D721Med (cell line): Measurements from ENCODE around the gene GAA.
"Not testable (repeated sequence)": the region's sequence is repeated elsewhere in the genome, so short reads cannot be mapped to it uniquely, and the experiment has no call there.

Source experiments
- DNase-seq: peaks from one replicate; pipeline ENCODE4 v3.0.0; 2011; ENCODE audit warnings: low spot score; ENCODE audit not compliant: insufficient read length
- FAIRE-seq: peaks from 2 replicates; lab custom pipeline; 2011; peaks lifted over from hg19 to GRCh38; lab: Jason Lieb, UNC
- TF ChIP-seq, protein P1 (sequence below): IDR thresholded peaks from 2 replicates; pipeline ENCODE4 v1.5.1; 2012; ENCODE audit warnings: mild to moderate bottlenecking, control low read depth; ENCODE audit not compliant: insufficient read depth; ENCODE audit errors: missing control alignments

The GAA gene

DNA sequence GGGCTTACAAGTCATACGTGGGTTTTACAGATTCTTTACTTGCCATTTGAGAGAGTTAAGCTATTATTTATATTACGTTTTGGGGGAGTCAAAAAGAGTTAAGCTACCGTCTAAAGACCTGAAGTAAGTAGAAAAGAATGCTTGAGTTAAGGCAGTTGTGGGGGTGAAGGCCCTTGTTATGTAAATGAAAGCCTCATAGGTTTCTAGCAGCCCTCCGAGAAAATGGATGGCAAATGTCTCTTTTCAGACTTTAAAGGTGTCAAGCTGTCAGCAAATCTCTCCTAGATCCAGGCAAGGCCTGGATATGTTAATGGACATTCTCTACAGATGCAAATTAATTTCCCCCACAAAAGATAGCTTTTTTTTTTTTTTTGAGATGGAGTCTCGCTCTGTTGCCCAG, 52.8 kb downstream of the GAA start:
- no peak for FAIRE-seq
- DNase-seq, result no peak
- TF ChIP-seq, protein P1, sequence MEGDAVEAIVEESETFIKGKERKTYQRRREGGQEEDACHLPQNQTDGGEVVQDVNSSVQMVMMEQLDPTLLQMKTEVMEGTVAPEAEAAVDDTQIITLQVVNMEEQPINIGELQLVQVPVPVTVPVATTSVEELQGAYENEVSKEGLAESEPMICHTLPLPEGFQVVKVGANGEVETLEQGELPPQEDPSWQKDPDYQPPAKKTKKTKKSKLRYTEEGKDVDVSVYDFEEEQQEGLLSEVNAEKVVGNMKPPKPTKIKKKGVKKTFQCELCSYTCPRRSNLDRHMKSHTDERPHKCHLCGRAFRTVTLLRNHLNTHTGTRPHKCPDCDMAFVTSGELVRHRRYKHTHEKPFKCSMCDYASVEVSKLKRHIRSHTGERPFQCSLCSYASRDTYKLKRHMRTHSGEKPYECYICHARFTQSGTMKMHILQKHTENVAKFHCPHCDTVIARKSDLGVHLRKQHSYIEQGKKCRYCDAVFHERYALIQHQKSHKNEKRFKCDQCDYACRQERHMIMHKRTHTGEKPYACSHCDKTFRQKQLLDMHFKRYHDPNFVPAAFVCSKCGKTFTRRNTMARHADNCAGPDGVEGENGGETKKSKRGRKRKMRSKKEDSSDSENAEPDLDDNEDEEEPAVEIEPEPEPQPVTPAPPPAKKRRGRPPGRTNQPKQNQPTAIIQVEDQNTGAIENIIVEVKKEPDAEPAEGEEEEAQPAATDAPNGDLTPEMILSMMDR, result no peak

- not testable (repeated sequence) for DNase-seq, FAIRE-seq
Measured at GRCh38 chr17:80155600-80155999, 54.2 kb downstream of the GAA start.

DNA sequence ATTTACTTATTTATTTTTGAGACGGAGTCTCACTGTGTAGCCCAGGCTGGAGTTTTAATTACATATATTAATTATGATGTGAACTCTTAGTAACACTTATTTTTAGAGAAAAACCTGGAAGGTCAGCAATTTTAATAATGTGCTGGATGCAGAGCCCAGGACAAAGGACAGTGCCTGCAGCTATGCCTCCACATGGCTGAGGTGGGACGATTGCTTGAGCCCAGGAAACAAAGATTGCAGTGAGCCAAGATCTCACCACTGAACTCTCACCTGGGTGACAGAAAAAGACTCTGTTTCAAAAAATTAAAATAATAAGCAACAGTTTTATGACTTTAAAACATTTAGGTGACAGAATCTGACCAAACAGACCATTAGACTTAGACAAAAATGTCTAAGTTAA, 57.5 kb downstream of the GAA start:
- FAIRE-seq, result no peak
- TF ChIP-seq, protein P1, result no peak
- no peak for DNase-seq

DNA sequence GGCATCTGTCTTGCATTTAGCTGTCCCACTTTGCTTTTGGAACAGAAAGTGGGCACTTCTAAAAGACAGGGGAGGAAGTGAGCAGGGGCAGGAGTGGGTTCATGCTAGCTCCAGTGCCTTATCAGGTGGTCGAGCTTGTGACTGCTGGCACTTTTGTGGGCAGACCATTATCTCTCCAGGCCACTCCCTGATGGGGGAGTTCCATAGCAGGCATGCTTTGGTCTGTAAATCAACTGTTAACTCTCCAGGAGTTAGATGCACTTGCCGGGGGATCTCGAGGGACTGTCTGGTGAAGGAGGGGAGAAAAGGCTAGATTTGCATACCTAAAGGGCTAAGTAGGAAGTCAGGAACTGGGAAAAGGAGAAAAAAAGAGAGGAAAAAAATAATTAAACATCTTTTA, 59.2 kb downstream of the GAA start:
- FAIRE-seq, result no peak
- DNase-seq, result no peak
- TF ChIP-seq, protein P1, result no peak

DNA sequence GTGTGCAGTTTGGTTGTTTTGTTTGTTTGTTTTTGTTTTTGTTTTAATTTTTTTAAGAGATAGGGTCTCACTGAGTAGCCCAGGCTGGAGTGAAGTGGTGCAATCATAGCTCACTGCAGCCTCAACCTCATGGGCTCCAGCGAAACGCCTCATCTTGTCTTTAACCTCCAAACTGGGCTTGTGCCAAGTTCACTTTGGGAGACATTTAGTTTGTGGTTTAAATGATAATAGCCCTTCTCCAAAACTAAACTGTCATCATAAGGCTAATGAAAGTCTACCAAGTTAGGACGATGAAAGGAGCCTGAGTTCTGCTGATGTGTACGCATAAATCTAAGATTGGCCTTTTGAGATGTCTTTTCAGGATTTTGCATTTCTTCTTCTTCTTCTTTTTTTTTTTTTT, 62.0 kb downstream of the GAA start:
- no peak for FAIRE-seq
- TF ChIP-seq, protein P1, result no peak
- DNase-seq, result no peak

DNA sequence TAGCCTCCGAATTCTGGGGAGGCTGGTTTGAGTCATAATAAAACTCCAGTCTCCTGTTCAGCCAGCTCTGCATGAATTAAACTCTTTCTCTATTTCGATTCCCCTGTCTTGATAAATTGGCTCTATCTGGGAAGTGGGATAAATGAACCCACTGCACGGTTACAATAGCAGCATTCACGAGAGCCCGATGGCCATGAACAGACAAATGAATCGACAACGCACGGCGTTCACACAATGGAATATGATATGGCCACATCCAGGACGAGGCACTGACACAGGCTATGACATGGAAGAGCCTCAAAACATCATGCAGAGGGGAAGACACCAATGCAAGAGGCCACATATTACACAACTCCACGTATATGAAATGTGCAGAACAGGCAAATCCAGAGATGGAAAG, 62.8 kb downstream of the GAA start:
- no peak for FAIRE-seq
- TF ChIP-seq, protein P1, result no peak
- DNase-seq, result no peak

GRCh38 chr17:80166446-80166845, 65.1 kb downstream of the GAA start:
- no peak for DNase-seq
- TF ChIP-seq, protein P1, result no peak
- FAIRE-seq, result no peak

DNA sequence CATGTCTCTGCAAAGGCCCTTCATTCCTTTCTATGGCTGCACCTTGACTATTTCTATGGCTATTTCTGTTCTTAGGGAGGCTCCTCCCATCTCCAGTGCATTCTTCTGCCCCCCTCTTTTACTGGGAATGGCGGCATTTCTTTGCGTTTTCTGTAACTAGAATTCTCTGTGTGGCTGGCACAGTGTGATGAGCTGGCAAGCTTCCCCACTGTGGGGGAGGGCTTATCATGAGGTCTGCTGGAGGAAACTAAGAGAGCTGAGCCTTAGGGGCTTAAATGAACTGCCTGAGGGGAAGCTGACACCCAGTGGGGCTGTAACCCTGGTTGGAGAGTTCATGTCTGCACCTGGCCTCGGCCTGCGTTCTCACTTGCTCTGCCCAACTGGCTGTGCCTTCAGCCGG, 67.0 kb downstream of the GAA start:
- TF ChIP-seq, protein P1, result no peak

More for the DNA sequence above, 67.0 kb downstream of the GAA start:
- DNase-seq, result no peak
- no peak for FAIRE-seq
